ENCODE data around the gene FGF14.

DNA sequence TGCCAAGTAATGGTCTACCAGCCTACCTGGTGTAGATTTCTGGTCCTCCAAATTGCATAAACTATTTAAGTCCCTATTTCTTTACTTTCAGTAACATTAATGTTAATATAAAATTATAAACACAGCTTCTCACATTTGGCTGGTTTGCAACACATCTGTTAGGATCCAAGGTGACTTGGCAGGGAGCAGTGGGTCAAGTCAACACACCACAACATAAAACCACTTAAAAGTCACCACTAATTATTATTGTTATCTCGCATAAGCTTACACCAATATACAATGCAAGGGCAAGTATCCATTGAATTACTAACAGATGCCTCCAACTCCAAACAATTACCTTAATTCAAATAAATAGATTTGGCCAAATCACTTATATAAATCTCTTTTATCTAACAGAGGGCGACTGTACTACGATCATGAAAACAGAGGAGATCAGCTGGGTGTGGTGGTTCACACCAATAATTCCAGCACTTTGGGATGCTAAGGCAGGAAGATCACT is 74.7 kb downstream of the FGF14 start:
- TF ChIP-seq, protein P1, sequence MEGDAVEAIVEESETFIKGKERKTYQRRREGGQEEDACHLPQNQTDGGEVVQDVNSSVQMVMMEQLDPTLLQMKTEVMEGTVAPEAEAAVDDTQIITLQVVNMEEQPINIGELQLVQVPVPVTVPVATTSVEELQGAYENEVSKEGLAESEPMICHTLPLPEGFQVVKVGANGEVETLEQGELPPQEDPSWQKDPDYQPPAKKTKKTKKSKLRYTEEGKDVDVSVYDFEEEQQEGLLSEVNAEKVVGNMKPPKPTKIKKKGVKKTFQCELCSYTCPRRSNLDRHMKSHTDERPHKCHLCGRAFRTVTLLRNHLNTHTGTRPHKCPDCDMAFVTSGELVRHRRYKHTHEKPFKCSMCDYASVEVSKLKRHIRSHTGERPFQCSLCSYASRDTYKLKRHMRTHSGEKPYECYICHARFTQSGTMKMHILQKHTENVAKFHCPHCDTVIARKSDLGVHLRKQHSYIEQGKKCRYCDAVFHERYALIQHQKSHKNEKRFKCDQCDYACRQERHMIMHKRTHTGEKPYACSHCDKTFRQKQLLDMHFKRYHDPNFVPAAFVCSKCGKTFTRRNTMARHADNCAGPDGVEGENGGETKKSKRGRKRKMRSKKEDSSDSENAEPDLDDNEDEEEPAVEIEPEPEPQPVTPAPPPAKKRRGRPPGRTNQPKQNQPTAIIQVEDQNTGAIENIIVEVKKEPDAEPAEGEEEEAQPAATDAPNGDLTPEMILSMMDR (IDR thresholded peaks at IDR 0.05) = no peak
- TF ChIP-seq POLR2A (IDR thresholded peaks at IDR 0.05) = no peak
